SJCRH30 (cell line): ENCODE measurements around the gene CDH26. TPM values are rescaled to one million over a fixed set of nuclear protein-coding genes. Genes with fewer than 3 reads are reported as not detected.

Experiments used
- DNase-seq, 2 experiments: peaks; one replicate each; pipeline ENCODE4 v3.0.0-alpha.2; 2015 to 2020
- H3K27ac ChIP-seq: fragments of 250-450 bp; sonication (Bioruptor Pico); 2 replicates; pipeline ENCODE4 v1.5.1; 2020; ENCODE audit warnings: mild to moderate bottlenecking, moderate library complexity
- H3K27me3 ChIP-seq: fragments of 250-450 bp; sonication (Bioruptor Pico); 2 replicates; pipeline ENCODE4 v1.5.1; 2020; ENCODE audit warnings: mild to moderate bottlenecking, moderate library complexity
- H3K36me3 ChIP-seq: fragments of 250-450 bp; sonication (Bioruptor Pico); 2 replicates; pipeline ENCODE4 v1.5.1; 2020; ENCODE audit warnings: mild to moderate bottlenecking, moderate library complexity
- H3K4me1 ChIP-seq: fragments of 250-450 bp; sonication (Bioruptor Pico); 2 replicates; pipeline ENCODE4 v1.5.1; 2020; ENCODE audit warnings: mild to moderate bottlenecking, moderate library complexity
- H3K4me3 ChIP-seq: fragments of 250-450 bp; sonication (Bioruptor Pico); 2 replicates; pipeline ENCODE4 v1.5.1; 2020; ENCODE audit warnings: mild to moderate bottlenecking, moderate library complexity
- H3K9me3 ChIP-seq: fragments of 250-450 bp; sonication (Bioruptor Pico); replicated peaks from 2 replicates; pipeline ENCODE4 v1.5.1; 2020; ENCODE audit warnings: mild to moderate bottlenecking, moderate library complexity
- total RNA-seq: library from RNA; depleted of rRNA; stranded (reverse); fragments of >200 nt; shearing (Covaris generic); gene quantifications from 2 replicates; pipeline ENCODE4 v1.2.3, GENCODE V29; 2014

CDH26 gene
- total RNA-seq, 1 experiment from 2014 or later = 0.32 TPM

DNA sequence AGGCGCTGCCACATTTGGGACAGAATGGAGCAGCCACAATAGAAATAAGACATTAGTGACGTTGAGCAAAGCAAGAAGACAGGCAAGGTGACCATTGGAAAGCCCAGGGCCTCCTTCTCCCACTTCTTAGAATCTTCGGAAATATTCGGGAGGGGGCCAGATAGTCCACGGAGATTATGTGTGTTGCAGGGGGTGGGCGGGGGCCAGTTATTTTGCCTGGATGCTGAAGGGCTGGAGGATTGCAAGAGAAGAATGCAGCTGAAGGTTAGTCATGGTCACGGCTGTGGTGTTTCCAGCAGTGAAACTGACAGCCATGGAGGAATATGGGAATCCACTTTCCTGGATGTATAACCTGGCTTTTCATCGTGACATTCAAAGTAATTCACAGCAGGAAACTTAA is 88.6 kb downstream of the CDH26 start:
- Histone ChIP-seq H3K4me3 (no peak overlapping the region), H3K36me3 (no peaks in the 10 kb centered on the region), H3K27ac (no peak overlapping the region), H3K9me3 (no peaks in the 10 kb centered on the region; the same call in 1 of the 2 replicates), H3K4me1 (peaks cover 17% of the 10 kb centered on the region), H3K27me3 (no peaks in the 10 kb centered on the region)
- DNase-seq = no peak

DNA sequence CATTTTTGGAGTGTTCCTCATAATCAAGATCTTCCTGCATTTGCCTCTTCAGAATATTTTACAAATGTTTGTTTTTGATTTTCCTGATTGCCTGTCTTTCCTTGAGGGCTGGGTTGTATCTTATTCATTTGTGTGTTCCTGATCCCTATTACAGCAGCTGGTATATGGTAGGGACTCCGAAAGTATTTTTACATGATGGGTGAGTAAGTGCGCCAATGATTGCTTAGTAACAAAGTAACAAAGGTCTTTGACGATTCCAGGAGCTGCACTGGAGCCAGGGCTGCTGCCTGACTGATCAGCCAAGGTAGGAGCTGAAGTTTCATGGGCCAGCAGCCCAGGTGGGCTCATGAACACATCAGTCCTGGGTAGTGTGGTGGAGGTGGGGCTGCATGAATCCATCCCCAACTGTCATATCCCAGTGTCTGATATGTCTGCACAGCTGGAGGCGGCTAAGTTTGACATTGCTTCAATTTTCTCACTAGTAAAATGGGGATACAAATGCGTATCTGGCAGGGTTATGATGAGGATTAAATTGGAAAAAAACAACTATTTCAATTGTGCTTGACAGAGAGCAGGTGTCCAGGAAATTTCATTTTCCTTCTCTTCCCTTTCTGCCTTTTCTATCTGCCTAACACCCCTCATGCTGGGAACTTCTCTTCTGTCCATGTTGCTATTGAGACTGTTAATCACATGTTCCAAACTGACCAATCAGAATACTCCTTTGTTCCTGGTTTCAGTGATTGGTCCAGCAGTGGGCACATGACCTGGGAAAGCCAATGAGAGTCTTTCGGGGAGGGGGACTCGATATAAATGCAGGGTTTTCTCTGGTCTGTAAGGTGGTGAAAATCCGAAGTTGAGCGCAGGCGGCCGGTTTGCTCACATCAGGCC is 90.7 kb downstream of the CDH26 start:
- Histone ChIP-seq H3K36me3 (no peaks in the 10 kb centered on the region), H3K27ac (no peak overlapping the region), H3K4me3 (no peak overlapping the region), H3K27me3 (no peaks in the 10 kb centered on the region), H3K9me3 (no peaks in the 10 kb centered on the region), H3K4me1 (peaks cover 26% of the 10 kb centered on the region)
- DNase-seq = peak in 1 of 2 experiments; percentile 77

DNA sequence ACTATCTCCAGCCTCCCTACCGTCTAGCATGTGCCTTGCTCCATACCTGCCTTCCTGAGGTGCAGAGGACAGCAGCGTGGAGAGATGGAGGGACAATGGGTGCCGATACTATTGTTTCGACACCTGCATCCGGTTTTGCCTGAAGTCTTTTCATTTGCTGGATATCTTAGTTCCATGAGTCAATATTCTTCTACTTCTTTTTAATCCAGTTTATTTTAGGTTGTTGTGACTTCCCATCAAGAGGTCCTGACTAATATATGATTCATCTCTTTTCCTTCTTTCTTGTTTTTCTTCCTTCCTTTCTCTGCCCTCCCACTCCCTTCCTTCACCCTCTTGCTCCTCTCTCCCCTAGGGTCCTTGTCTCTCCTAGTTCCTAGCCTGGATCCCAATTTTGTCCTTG is 91.4 kb downstream of the CDH26 start:
- Histone ChIP-seq H3K27me3 (no peaks in the 10 kb centered on the region), H3K9me3 (no peaks in the 10 kb centered on the region), H3K4me1 (peaks cover 24% of the 10 kb centered on the region), H3K4me3 (no peak overlapping the region), H3K27ac (no peak overlapping the region), H3K36me3 (no peaks in the 10 kb centered on the region)
- DNase-seq = no peak

DNA sequence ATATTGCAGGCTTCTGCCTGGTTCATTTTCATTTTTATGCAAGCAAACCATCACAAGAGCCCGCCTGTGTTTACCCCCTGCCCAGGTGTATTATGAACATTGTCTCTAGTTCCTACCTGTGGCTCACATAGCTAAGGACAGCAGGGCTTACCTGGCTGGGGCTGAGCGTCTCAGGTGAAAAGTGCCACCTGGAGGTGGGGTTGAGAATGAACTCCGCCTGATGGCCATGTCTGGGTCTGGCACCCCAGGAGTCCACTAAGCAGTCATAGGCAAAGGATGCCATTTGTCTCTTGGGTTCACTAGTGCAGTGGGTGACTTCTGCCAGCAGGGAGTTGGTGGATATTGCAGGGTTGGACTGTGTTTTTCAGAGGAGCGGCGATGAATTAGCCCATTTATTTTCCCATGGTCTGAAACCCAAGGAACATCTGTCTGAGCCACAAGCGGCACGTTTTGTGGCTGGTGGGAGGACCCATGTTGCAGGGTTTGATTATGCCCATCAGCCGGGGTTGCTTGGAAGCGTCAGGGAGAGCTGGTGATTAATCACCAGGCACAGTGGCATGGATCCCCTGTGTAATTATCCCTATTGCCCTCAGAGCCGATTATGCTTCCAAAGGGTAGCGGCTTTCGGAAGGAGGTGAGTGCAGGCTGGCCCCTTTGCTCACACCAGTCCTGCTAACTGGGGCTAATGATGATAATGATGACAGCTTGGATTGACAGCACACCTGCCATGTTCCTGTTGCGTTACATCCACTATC is 92.1 kb downstream of the CDH26 start:
- Histone ChIP-seq H3K27me3 (no peaks in the 10 kb centered on the region), H3K36me3 (no peaks in the 10 kb centered on the region), H3K27ac (no peak overlapping the region), H3K9me3 (no peaks in the 10 kb centered on the region), H3K4me3 (no peak overlapping the region), H3K4me1 (peaks cover 19% of the 10 kb centered on the region)
- no peak for DNase-seq

DNA sequence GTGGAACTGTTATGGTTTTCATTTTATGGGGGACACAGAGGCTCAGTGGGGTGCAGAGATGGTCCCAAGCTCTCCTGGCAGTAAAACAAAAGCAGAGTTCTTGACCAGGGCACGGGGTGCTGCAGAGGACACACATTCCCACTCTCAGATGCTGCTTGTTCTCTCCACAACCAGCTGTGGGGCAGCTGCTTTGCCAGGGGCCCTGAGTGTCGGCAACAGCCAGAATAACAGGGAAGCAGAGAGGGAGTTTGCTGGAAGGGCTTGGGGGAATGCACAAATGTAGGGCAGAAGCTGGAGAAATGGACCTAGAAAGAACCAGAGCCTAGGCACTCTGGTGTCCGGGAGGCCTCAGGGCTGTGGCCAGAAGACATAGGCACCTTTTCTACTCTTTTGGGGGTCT is 93.7 kb downstream of the CDH26 start:
- H3K9me3 ChIP-seq = no peaks in the 10 kb centered on the region
- H3K36me3 ChIP-seq = no peaks in the 10 kb centered on the region
- no peaks in the 10 kb centered on the region for H3K27me3 ChIP-seq
- no peak overlapping the region for H3K4me3 ChIP-seq
- H3K4me1 ChIP-seq = peaks cover 14% of the 10 kb centered on the region
- no peak overlapping the region for H3K27ac ChIP-seq
- DNase-seq = no peak

DNA sequence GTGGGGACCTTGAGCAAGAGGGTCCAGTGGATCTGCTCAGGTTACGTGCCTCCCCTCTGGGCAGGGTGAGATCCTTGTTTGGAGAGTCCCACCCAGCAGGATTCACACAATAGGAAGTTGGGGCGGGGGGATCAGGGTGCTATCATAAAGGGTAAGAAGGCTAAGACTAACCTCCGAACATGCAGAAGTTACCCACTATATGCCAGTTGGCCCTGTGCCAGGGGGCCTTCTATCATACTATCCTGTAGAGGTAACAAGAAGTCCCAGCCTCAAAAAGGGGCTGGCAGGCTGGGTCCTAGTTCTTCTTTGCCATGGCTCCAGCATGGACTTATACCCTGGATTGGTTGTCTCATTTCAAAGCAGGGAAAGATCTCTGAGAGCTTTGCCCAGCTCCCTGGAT is 94.1 kb downstream of the CDH26 start:
- H3K36me3 ChIP-seq = no peaks in the 10 kb centered on the region
- H3K4me1 ChIP-seq = peaks cover 14% of the 10 kb centered on the region
- no peak for DNase-seq
- H3K4me3 ChIP-seq = no peak overlapping the region
- H3K9me3 ChIP-seq = no peaks in the 10 kb centered on the region
- H3K27me3 ChIP-seq = no peaks in the 10 kb centered on the region
- H3K27ac ChIP-seq = no peak overlapping the region

DNA sequence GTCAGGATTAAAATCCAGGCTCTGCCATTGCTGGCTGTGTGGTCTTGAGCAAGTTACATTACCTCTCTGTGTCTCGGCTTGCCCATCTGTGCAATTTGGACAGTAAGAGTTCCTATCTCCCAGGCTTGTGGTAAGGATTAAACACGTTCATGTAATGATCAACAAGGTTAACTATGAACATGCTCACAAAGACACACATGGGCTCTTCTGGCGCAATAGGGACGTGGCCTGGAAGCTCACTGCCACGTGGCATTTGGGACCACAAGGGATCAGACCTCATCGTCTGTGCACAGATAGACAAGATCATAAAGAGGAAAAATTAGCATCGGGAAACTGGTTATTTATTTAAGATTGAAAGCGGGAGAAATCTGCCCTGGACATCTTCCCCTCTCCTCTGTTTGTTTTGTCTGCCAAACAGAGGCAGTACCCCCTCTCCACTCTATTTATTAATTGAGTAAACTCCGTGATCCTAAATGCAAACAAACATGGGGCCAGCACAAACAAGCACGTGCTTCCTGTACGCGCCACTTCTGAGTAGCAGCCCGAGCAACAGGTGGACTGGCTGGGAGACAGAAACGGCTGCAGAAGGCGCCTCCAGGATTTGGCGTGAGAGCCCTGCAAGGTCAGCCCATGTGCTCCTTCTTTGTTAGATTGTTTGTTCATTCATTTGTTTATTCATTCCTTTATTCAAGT is 95.0 kb downstream of the CDH26 start:
- Histone ChIP-seq H3K27me3 (no peaks in the 10 kb centered on the region), H3K9me3 (no peaks in the 10 kb centered on the region), H3K4me3 (no peak overlapping the region), H3K36me3 (no peaks in the 10 kb centered on the region), H3K4me1 (peaks cover 22% of the 10 kb centered on the region), H3K27ac (no peak overlapping the region)
- DNase-seq = peak; percentile 59 to 66

DNA sequence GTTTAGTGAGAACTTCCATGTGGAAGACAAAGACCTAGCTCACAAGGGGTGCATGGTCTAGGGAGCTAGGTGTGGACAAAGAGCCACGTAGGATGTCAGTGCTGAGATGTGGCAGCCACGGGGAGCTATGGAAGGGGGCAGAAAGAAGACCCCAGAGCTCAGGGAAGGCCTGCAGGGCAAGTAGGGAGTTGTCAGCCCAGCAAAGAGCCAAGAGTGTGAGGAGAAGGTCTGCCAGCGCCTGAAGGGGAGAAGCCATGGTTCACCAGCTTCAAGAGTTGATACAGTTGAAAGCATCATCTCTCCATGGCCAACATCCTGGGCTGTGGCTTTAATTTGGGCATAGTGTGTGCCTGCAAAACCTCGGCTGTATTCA is 95.6 kb downstream of the CDH26 start:
- Histone ChIP-seq H3K36me3 (no peaks in the 10 kb centered on the region), H3K4me1 (peaks cover 24% of the 10 kb centered on the region), H3K4me3 (no peak overlapping the region), H3K27me3 (no peaks in the 10 kb centered on the region), H3K9me3 (no peaks in the 10 kb centered on the region), H3K27ac (no peak overlapping the region)
- DNase-seq = no peak

DNA sequence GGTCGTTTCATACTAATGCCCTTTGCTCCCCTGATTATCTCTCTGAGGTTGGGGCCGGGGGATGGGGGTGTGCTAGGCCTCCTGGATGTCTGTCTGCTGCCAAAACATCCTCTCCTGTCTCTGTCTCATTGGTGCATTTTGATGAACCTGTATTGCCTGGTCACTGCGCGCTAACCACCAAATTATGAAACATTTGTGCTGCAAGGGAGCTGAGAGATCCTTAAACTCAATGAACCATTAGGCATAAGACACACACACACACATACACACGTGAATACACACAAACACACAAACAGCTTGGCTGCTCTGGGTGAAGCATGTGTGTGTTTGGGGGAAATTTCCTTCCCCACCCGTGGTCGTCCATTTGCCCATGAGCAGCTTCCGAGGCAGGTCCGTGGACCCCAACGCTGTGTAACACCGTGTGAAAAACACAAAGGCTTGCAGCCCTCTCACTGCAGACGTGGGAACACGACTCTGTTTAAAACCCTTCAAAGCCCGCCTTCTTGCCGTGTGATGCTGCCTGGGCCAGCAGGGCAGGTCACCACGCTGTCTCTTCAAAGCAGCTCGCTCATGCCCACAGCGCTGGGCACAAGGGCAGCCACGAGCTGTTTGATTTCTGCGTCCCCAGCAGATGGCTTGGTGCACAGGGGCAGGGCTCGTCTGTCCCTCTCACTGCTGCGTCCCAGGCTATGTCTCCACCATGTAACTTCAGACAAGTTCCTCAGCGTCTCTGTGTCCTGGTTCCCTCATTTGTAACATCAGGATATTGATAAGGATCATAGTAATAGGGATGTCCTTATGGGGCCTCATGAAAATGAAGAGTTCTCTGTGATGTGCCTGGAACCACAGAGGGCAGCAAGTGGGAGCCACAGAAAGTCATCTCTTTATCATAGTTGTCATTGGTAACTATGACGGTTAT is 96.8 kb downstream of the CDH26 start:
- peaks cover 25% of the 10 kb centered on the region for H3K4me1 ChIP-seq

DNA sequence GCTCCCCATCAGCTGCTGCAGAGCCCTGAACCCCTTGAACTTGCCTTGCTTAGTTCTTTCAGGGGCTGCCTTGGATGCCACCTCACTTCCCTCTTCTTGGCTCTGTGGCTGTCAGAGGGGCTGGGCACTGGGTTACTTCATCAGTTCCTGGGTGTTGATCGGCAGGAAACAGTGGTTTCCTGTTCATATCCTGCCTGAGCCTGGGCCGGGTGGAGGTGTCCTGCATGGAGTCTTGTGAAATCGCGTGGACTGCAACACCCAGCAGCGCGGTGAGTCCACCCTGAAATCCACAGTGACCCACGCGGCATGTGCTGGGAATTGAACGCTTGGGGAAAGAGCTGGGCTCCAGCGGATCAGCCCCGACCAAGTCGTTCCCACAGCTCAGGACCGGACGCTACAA is 97.5 kb downstream of the CDH26 start:
- H3K4me3 ChIP-seq = no peak overlapping the region
- DNase-seq = no peak
- H3K27ac ChIP-seq = no peak overlapping the region

More for the DNA sequence above, 96.8 kb downstream of the CDH26 start:
- Histone ChIP-seq H3K36me3 (no peaks in the 10 kb centered on the region), H3K4me3 (no peak overlapping the region), H3K9me3 (no peaks in the 10 kb centered on the region), H3K27me3 (no peaks in the 10 kb centered on the region), H3K27ac (no peak overlapping the region)
- DNase-seq = no peak

DNA sequence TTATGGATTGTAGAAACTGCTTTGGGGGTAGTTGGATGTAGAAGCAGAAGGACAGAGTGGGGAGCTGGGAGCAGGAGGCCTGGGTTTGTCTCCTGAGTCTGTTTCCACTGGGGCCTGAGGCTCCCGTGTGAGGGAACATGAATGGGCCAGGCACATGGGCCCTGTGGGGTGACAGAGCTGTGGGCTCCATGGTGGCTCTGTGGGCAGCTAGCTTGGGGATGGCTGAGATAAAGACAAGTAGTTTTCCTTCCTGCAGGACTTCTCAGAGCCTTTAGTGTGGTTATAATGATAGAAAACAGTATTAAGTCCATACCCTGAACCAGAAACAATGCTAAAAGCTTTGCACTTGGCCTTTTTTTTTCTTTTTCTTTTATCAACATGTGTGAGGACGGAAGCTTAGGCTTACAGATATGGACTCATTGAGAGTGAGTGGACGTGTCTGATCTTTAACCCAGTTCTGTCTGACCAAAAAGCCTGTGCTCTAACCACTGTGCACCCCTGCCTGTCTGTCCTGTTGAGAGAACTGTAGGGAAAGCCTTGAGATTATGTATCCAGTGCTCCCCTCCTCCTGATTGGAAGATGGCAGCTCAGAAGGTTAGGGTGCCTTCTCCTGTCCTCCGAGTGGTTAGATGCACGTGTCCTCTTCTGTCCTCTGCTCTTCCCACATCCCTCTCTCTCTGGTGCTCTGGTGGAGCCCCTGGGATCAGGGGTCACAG is 98.3 kb downstream of the CDH26 start:
- Histone ChIP-seq H3K4me3 (no peak overlapping the region), H3K4me1 (peaks cover 25% of the 10 kb centered on the region), H3K36me3 (no peaks in the 10 kb centered on the region), H3K27me3 (no peaks in the 10 kb centered on the region), H3K27ac (no peak overlapping the region), H3K9me3 (no peaks in the 10 kb centered on the region)
- no peak for DNase-seq

More for the DNA sequence above, 97.5 kb downstream of the CDH26 start:
- no peaks in the 10 kb centered on the region for H3K27me3 ChIP-seq
- H3K4me1 ChIP-seq = peaks cover 25% of the 10 kb centered on the region
- no peaks in the 10 kb centered on the region for H3K36me3 ChIP-seq
- no peaks in the 10 kb centered on the region for H3K9me3 ChIP-seq

DNA sequence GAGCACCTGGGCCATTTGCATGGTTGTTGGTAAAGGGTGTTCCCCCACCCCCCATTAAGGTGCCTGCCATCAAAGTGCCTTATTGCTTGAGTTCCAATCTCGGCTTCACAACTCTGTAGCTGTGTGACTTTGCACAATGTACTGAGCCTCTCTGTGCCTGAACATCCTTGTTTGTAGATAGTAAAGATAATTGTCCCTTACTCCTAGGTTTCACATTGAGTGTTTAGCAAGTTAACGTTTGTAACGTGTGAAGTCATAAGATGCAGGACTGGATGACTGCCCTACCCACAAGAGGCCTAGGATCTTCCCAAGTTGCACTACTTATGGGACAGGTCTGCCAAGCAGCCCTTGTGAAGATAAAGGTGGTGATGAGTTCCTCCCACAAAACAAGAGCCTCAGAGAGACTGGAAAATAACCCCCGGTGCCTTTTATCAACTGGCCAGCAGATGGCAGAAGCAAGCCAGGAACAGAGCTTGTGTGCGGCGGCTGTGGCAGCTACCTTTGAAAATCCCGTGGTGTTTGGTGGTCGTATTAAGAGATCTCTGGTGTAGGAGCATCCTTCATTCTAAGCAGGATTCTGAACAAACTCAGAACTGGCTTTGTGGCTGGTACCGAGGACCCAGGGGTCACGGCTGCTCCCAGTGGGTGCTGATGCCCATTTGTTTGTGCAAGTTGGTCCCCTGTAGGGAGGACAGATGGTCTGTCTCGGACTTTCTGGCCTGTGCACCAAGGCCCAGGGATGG is 99.1 kb downstream of the CDH26 start:
- H3K27me3 ChIP-seq = no peaks in the 10 kb centered on the region
- peak; percentile 86 to 96 for DNase-seq
- peaks cover 25% of the 10 kb centered on the region for H3K4me1 ChIP-seq
- peak overlapping the region; percentile 5; the same call in 1 of the 2 replicates for H3K4me3 ChIP-seq
- H3K36me3 ChIP-seq = no peaks in the 10 kb centered on the region
- H3K27ac ChIP-seq = peak overlapping the region; percentile 87
- no peaks in the 10 kb centered on the region for H3K9me3 ChIP-seq
